ENCODE results near the gene CENPX. TPM values are rescaled to one million over a fixed set of nuclear protein-coding genes. Genes with fewer than 3 reads are reported as not detected.

Gene CENPX
- total and polyA plus RNA-seq, 2 of the 13 experiments (the other 11 are each of a cell fraction or from before 2014, with no cell fraction given) = 92.7 to 170 TPM

- TF ChIP-seq ZFP41 (CRISPR knock-in tag; IDR thresholded peaks at IDR 0.05; ENCODE audit: borderline replicate concordance) (no peak), ZNF792 (CRISPR knock-in tag; IDR thresholded peaks at IDR 0.05) (peak; percentile 51; the same call in 1 of the 2 replicates), PTBP1 (IDR thresholded peaks at IDR 0.05; ENCODE audit: low read depth, low read length, poor library complexity, severe bottlenecking) (no peak), ZBTB25 (CRISPR knock-in tag; IDR thresholded peaks at IDR 0.05) (no peak), EHMT2 (IDR thresholded peaks at IDR 0.05; ENCODE audit: borderline replicate concordance, low read depth, low read length) (no peak), TMF1 (CRISPR knock-in tag; IDR thresholded peaks at IDR 0.05; ENCODE audit: low read depth) (no peak), SAP130 (CRISPR knock-in tag; IDR thresholded peaks at IDR 0.05; ENCODE audit: low read depth) (peak; percentile 86), RFXAP (CRISPR knock-in tag; IDR thresholded peaks at IDR 0.05; ENCODE audit: borderline replicate concordance) (peak; percentile 81), ZNF577 (CRISPR knock-in tag; IDR thresholded peaks at IDR 0.05; ENCODE audit: borderline replicate concordance, low read depth) (no peak), REXO4 (CRISPR knock-in tag; IDR thresholded peaks at IDR 0.05; ENCODE audit: borderline replicate concordance) (no peak), ZNF280D (CRISPR knock-in tag; IDR thresholded peaks at IDR 0.05) (peak; percentile 89), ZNF224 (CRISPR knock-in tag; IDR thresholded peaks at IDR 0.05) (0 out of 2 replicates have a peak, but pooled peaks have one; percentile 13), RXRB (CRISPR knock-in tag; IDR thresholded peaks at IDR 0.05; ENCODE audit: borderline replicate concordance) (peak; percentile 65), SSRP1 (CRISPR knock-in tag; IDR thresholded peaks at IDR 0.05) (peak; percentile 32; the same call in 1 of the 2 replicates), IKZF1 (IDR thresholded peaks at IDR 0.05) (no peak), STAG1 (CRISPR knock-in tag; IDR thresholded peaks at IDR 0.05) (peak; percentile 99)
- TF ChIP-seq, protein P1, sequence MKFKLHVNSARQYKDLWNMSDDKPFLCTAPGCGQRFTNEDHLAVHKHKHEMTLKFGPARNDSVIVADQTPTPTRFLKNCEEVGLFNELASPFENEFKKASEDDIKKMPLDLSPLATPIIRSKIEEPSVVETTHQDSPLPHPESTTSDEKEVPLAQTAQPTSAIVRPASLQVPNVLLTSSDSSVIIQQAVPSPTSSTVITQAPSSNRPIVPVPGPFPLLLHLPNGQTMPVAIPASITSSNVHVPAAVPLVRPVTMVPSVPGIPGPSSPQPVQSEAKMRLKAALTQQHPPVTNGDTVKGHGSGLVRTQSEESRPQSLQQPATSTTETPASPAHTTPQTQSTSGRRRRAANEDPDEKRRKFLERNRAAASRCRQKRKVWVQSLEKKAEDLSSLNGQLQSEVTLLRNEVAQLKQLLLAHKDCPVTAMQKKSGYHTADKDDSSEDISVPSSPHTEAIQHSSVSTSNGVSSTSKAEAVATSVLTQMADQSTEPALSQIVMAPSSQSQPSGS (CRISPR knock-in tag; IDR thresholded peaks at IDR 0.05) = peak; percentile 41; the same call in 1 of the 2 replicates
- TF ChIP-seq, protein P2, sequence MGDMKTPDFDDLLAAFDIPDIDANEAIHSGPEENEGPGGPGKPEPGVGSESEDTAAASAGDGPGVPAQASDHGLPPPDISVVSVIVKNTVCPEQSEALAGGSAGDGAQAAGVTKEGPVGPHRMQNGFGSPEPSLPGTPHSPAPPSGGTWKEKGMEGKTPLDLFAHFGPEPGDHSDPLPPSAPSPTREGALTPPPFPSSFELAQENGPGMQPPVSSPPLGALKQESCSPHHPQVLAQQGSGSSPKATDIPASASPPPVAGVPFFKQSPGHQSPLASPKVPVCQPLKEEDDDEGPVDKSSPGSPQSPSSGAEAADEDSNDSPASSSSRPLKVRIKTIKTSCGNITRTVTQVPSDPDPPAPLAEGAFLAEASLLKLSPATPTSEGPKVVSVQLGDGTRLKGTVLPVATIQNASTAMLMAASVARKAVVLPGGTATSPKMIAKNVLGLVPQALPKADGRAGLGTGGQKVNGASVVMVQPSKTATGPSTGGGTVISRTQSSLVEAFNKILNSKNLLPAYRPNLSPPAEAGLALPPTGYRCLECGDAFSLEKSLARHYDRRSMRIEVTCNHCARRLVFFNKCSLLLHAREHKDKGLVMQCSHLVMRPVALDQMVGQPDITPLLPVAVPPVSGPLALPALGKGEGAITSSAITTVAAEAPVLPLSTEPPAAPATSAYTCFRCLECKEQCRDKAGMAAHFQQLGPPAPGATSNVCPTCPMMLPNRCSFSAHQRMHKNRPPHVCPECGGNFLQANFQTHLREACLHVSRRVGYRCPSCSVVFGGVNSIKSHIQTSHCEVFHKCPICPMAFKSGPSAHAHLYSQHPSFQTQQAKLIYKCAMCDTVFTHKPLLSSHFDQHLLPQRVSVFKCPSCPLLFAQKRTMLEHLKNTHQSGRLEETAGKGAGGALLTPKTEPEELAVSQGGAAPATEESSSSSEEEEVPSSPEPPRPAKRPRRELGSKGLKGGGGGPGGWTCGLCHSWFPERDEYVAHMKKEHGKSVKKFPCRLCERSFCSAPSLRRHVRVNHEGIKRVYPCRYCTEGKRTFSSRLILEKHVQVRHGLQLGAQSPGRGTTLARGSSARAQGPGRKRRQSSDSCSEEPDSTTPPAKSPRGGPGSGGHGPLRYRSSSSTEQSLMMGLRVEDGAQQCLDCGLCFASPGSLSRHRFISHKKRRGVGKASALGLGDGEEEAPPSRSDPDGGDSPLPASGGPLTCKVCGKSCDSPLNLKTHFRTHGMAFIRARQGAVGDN (CRISPR knock-in tag; IDR thresholded peaks at IDR 0.05) = peak; percentile 79
These were observed 1.4 kb downstream of the CENPX start (continued) for GRCh38 chr17:82021107-82021899.

Data from HepG2 (cell line).